GM12801 (cell line): Measurements from ENCODE around the gene ZNF222.

Source experiments
- CTCF ChIP-seq: IDR thresholded peaks from one replicate; pipeline ENCODE4 v1.5.1; 2011; ENCODE audit warnings: control low read depth; ENCODE audit not compliant: insufficient read length; ENCODE audit errors: extremely low read depth

The ZNF222 gene

DNA sequence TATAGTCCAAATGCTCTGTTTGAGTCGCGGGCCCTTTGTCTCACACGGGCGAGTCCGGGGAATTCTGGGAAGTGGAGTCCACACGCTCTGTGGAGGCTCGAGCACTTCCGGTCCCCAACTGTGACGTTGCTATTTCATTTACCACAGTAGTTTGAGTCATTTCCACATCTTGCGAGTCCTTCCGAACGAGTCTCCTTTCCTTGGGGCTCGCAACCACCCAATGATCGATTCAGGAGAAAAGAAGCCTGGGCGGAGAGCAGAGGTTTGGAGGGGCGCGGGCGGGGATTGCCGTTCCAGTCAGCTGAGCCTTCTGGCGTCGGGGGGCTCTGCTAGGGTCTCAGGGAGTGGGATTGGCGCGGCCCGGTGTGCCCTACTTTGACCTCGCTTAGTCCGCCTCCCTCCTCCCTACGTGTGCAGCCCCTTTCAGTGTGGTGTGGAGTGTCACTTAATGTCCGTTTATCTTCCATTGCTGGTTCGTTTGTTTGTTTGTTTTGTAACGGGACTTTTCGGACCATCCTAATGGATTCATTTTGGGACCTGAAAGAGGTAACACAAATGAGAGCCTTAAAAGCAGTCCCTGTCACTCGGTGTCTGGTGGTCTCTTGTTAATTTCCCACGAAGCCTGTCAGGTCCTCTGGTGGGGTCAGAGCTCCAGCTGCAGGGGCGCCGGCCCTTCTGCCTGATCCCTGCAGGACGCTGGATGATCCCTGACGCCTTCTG lies at the start of gene ZNF222:
ZNF222 (plus strand) TSS at position 163 of the 720 bp plus-strand sequence; CDS start at position 221, 58 bp downstream.
- TF ChIP-seq CTCF, result no peak

- no peak for TF ChIP-seq CTCF
These were observed 48.4 kb upstream of the ZNF222 start for GRCh38 chr19:43976732-43977131.

DNA sequence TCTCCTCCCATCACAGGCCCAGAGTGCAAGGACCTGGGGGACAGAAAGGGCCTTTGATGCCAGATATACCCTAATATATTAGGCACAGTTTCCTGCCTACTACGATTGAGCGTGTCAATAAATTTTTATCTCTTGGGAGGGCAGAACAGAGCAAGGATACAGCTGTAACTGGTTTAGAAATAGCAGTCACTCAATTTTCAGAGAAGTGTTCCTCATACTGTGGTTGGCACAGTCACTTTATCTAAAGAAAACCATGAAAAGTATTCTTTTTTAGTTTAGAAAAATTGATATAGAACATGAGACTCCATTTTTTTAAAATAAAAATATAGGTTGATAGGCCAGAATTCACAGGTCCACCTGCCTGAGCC lies 41.7 kb upstream of the ZNF222 start:
- TF ChIP-seq CTCF, result no peak

DNA sequence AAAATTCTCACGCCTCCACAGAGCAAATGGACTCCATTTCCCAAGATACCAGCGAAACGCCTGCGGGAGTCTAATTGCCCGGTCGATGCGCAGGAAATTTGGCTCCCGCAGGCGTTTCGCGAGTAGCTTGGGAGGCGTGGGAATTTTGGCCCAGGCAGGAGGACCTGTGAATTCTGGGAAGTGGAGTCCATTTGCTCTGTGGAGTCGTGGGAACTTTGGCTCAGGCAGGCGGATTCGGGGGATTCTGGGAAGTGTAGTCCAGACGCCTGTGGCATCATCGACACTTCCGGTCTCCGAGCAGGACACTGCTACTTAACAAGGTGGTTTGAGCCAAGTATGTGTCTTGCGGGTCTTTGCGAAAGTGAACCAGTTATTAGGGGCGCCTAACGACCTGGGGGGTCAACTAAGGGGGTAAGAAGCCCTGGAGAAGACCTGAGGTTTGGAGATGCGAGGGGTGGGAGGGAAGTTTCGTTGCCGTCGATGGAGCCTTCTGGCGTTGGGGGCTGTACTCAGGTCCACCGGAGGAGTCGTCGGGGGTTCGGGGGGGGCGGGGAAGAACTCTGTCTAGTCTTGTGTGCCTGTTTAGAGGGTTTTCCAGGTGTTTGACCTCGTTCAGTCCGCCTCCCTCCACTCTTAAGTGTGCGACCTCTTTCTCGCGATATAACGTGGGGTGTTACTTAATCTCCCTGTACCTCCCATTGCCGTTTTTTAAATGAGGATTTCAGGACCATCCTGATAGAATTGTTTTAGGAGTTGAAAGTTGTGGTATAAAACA lies 41.1 kb upstream of the ZNF222 start, which contains the start of gene ZNF155:
ZNF155 (plus strand) TSS at position 277 of the 775 bp plus-strand sequence. CDS start 4,356 bp downstream, outside the sequence.
- no peak for TF ChIP-seq CTCF

DNA sequence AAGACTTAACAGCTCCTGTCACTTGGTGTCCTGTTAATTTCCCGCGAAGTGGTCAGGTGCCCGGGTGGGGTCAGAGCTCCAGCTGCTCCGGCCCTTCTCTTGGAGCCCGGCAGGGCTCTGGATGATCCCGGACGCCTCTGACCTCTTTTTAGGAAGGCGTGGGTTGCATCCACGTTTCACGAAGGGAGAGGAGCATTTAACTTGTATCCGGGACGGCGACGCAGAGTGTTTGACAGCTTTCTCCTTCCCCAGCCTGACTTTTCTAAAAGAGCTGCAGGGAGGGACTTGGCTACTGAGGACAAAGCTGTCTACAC lies 40.5 kb upstream of the ZNF222 start:
- TF ChIP-seq CTCF, result no peak

- TF ChIP-seq CTCF, result no peak
These were observed 27.4 kb upstream of the ZNF222 start for GRCh38 chr19:43997631-43998290.

DNA sequence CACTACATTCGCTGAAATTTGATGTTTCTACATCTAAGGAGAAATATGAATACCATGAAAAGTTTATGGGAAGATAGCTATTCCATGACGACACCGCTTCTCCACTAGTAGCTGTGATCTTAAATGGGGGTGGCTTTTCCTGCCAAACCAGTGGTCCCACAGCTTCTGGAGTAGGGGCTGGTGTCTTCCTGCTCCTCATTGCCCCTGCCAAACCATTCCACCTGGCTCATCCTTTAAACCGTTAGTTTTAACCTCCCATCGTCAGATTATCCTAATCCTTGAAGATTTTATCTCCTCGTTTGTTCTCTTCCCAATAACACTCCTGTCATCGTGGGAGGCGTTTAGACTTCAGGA lies 23.0 kb upstream of the ZNF222 start:
- TF ChIP-seq CTCF, result no peak
